ENCODE data around the gene C16orf74.
A peak's percentile ranks its signal among the peaks of the same experiment; 100 is the strongest.

The C16orf74 gene

DNA sequence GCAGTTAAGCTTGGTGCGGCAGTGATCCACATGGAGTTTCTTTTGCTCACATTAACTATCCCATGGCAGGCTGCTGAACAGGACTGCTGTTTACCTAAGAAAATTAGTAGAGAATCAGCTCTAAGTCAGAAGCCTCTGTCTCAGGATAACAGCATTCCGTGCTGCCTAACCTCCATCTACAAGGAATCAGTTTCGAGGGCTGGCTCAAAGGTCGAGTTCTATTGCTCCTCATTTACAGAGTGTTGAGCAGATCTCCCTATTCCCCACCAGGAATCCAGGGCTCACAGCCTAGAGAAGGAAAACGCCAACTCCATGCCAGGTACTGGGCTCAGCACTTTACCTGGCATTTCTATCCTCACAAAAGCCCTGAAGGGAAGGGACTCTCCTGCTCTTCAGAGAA lies 72.1 kb downstream of the C16orf74 start:
- Histone ChIP-seq H3K36me3 (ENCODE audit: control insufficient read depth in 2 of 2, insufficient read depth in 2 of 2, low read length in 2 of 2) (peaks cover 19 to 38% of the 10 kb centered on the region in 2 donors), H3K9ac (ENCODE audit: low read depth in 1 of 2, low read length in 2 of 2) (no peak overlapping the region), H3K9me3 (ENCODE audit: control insufficient read depth in 2 of 2, low read length in 2 of 2) (no peaks in the 10 kb centered on the region), H3K27ac (ENCODE audit: low read depth in 2 of 2, low read length in 2 of 2) (no peak overlapping the region), H3K4me1 (ENCODE audit: control insufficient read depth in 2 of 2, insufficient read depth in 2 of 2, low read length in 2 of 2) (peaks cover 16 to 32% of the 10 kb centered on the region in 2 donors), H3K4me3 (ENCODE audit: low read length in 2 of 2) (no peak overlapping the region), H3K27me3 (ENCODE audit: control insufficient read depth in 2 of 2, insufficient read depth in 2 of 2, low read length in 2 of 2) (no peaks in the 10 kb centered on the region)

DNA sequence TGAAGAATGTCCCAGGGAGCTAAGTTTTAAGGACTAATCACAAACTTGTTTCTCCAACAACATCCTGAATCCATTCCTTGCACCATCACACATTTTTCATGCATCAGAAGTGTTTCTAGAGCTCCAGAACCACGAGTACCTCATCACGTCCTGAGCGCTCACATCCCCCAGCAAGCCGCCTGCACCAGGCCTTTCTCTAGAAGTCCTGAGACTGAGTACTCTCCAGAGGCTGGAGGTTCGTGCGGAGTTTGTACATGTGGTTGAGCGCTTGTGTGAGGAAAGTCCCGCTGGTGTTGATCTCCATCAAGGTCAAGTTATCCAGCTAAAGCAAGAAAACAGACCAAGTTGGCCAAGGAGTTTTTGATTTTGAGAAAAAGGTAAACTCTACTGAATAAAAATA lies 72.9 kb downstream of the C16orf74 start:
- no peaks in the 10 kb centered on the region for H3K27me3 ChIP-seq (ENCODE audit: control insufficient read depth in 2 of 2, insufficient read depth in 2 of 2, low read length in 2 of 2)
- no peak overlapping the region for H3K27ac ChIP-seq (ENCODE audit: low read depth in 2 of 2, low read length in 2 of 2)
- H3K36me3 ChIP-seq (ENCODE audit: control insufficient read depth in 2 of 2, insufficient read depth in 2 of 2, low read length in 2 of 2), result peaks cover 21 to 40% of the 10 kb centered on the region in 2 donors
- H3K9ac ChIP-seq (ENCODE audit: low read depth in 1 of 2, low read length in 2 of 2), result no peak overlapping the region
- peaks cover 18 to 37% of the 10 kb centered on the region in 2 donors for H3K4me1 ChIP-seq (ENCODE audit: control insufficient read depth in 2 of 2, insufficient read depth in 2 of 2, low read length in 2 of 2)
- no peaks in the 10 kb centered on the region for H3K9me3 ChIP-seq (ENCODE audit: control insufficient read depth in 2 of 2, low read length in 2 of 2)
- no peak overlapping the region for H3K4me3 ChIP-seq (ENCODE audit: low read length in 2 of 2)

DNA sequence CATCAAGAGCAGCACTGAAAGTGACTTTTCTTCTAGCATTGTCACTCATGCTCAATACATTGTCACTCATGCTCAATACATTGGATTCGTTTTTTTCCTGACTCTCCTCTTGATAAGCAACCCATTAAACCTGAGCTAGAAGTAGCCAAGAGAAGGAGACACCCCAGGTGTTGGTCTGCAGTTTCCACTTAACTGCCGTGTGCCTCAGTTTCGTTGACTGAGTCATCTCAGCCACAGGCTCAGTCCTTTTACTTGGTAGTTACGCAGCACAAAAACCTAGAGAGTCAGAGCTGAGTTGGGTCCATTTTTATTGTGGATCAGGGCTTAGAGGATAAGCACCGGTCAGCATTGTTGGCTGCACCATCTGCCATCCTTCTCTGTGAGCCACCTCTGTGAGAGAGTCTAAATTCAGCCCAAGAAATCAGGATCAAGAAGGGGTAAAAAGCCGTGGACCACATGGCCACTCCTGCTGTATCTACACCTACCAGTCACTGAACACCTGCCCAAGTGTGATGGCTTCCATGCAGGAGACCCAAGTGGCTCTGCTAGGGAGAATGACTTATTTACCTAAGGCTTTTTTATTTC lies 73.4 kb downstream of the C16orf74 start:
- Histone ChIP-seq H3K27ac (ENCODE audit: low read depth in 2 of 2, low read length in 2 of 2) (no peak overlapping the region), H3K4me3 (ENCODE audit: low read length in 2 of 2) (no peak overlapping the region), H3K36me3 (ENCODE audit: control insufficient read depth in 2 of 2, insufficient read depth in 2 of 2, low read length in 2 of 2) (peaks cover 26 to 44% of the 10 kb centered on the region in 2 donors), H3K9ac (ENCODE audit: low read depth in 1 of 2, low read length in 2 of 2) (no peak overlapping the region), H3K27me3 (ENCODE audit: control insufficient read depth in 2 of 2, insufficient read depth in 2 of 2, low read length in 2 of 2) (no peaks in the 10 kb centered on the region), H3K4me1 (ENCODE audit: control insufficient read depth in 2 of 2, insufficient read depth in 2 of 2, low read length in 2 of 2) (peaks cover 18 to 40% of the 10 kb centered on the region in 2 donors), H3K9me3 (ENCODE audit: control insufficient read depth in 2 of 2, low read length in 2 of 2) (no peaks in the 10 kb centered on the region)

DNA sequence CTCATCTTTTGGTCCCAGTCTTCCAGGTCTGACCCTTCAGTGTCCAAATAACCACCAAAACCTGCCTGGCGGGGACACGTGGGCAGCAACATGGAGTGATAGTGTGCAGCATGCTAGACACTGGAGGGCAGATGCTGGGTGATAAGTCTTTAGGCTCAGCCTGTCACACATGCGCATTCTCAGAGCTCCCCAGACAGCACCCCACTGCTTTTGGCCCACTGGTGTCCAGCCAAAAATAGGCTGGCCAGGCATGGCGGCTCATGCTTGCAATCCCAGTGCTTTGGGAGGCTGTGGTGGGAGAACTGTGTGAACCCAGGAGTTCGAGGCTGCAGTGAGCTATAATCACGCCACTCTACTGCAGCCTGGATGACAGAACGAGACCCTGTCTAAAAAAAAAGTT lies 74.4 kb downstream of the C16orf74 start:
- no peak overlapping the region for H3K4me3 ChIP-seq (ENCODE audit: low read length in 2 of 2)

DNA sequence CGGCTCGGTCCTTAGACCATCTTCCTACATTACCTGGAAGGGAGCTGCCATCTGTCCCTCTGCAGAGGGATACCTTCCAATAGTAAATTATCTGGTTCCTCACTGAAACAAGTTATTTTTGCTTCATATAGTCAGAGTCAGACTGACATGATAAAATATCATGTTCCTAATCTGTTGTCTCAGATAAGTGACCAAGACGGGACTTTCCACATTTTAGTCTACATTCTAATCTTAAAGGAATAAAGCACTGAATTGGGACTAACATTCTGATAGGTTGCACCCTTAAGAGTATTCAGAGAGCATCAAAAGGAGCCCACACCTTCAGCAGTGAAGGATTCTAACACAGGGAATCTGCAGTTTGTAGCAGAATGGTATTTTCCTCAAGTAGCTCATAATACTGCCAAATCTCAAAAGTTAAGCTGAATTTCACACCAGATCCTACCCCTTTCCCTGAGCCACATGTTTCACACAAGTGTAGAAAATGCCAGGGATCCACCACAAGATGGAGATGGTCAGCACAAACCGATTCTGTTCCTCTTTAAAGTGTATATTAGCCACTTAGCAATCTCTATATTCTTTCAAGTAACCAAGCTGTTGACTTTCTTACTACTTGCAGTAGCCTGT lies 75.5 kb downstream of the C16orf74 start:
- Histone ChIP-seq H3K36me3 (ENCODE audit: control insufficient read depth in 2 of 2, insufficient read depth in 2 of 2, low read length in 2 of 2) (peaks cover 40 to 62% of the 10 kb centered on the region in 2 donors), H3K27ac (ENCODE audit: low read depth in 2 of 2, low read length in 2 of 2) (no peak overlapping the region), H3K4me1 (ENCODE audit: control insufficient read depth in 2 of 2, insufficient read depth in 2 of 2, low read length in 2 of 2) (peaks cover 8 to 29% of the 10 kb centered on the region in 2 donors), H3K4me3 (ENCODE audit: low read length in 2 of 2) (no peak overlapping the region), H3K27me3 (ENCODE audit: control insufficient read depth in 2 of 2, insufficient read depth in 2 of 2, low read length in 2 of 2) (no peaks in the 10 kb centered on the region), H3K9me3 (ENCODE audit: control insufficient read depth in 2 of 2, low read length in 2 of 2) (no peaks in the 10 kb centered on the region), H3K9ac (ENCODE audit: low read depth in 1 of 2, low read length in 2 of 2) (no peak overlapping the region)

More for the DNA sequence above, 74.4 kb downstream of the C16orf74 start:
- peaks cover 32 to 54% of the 10 kb centered on the region in 2 donors for H3K36me3 ChIP-seq (ENCODE audit: control insufficient read depth in 2 of 2, insufficient read depth in 2 of 2, low read length in 2 of 2)
- H3K27me3 ChIP-seq (ENCODE audit: control insufficient read depth in 2 of 2, insufficient read depth in 2 of 2, low read length in 2 of 2), result no peaks in the 10 kb centered on the region
- H3K4me1 ChIP-seq (ENCODE audit: control insufficient read depth in 2 of 2, insufficient read depth in 2 of 2, low read length in 2 of 2), result peaks cover 18 to 40% of the 10 kb centered on the region in 2 donors
- H3K9me3 ChIP-seq (ENCODE audit: control insufficient read depth in 2 of 2, low read length in 2 of 2), result no peaks in the 10 kb centered on the region
- H3K9ac ChIP-seq (ENCODE audit: low read depth in 1 of 2, low read length in 2 of 2), result no peak overlapping the region
- H3K27ac ChIP-seq (ENCODE audit: low read depth in 2 of 2, low read length in 2 of 2), result no peak overlapping the region

DNA sequence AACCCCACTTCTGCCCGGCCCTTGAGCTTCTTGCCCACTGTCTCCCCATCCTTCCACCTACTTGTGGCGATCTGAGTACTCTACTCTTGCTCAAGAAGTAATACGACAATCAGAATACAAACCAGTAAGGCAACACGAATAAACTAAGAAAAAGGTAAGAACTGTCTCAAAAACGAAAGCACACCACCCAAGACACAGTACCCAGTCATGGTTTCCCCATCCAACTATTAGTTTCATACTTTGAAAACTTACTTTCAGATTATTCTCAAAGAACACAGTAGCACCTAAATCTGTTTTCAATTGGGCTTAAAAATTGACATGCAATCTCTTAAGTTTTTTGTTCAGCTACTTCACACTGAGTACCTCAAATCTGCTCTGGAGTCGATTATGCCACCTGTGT lies 76.1 kb downstream of the C16orf74 start:
- H3K27ac ChIP-seq (ENCODE audit: low read depth in 2 of 2, low read length in 2 of 2), result peak overlapping the region in 1 of 2 donors; percentile 10
- no peak overlapping the region for H3K9ac ChIP-seq (ENCODE audit: low read depth in 1 of 2, low read length in 2 of 2)
- H3K36me3 ChIP-seq (ENCODE audit: control insufficient read depth in 2 of 2, insufficient read depth in 2 of 2, low read length in 2 of 2), result peaks cover 43 to 67% of the 10 kb centered on the region in 2 donors
- no peaks in the 10 kb centered on the region for H3K27me3 ChIP-seq (ENCODE audit: control insufficient read depth in 2 of 2, insufficient read depth in 2 of 2, low read length in 2 of 2)
- no peaks in the 10 kb centered on the region for H3K9me3 ChIP-seq (ENCODE audit: control insufficient read depth in 2 of 2, low read length in 2 of 2)
- peaks cover 6 to 24% of the 10 kb centered on the region in 2 donors for H3K4me1 ChIP-seq (ENCODE audit: control insufficient read depth in 2 of 2, insufficient read depth in 2 of 2, low read length in 2 of 2)
- no peak overlapping the region for H3K4me3 ChIP-seq (ENCODE audit: low read length in 2 of 2)

DNA sequence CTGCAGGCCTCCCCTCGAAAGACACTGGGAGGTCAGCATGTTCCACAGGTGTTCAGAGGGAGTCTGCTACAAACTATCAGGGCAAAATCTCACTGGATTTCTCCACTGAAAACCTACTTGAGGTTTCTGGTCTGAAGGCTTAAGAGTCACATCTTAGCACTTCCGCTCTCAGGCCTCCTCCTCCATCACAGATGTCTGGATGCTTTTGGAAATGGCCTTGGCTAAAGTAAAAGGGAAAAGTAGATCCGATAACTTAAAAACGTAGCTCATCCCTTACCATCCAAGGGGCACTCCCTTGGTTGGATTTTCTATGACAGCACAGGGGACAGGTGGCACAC lies 76.5 kb downstream of the C16orf74 start:
- H3K36me3 ChIP-seq (ENCODE audit: control insufficient read depth in 2 of 2, insufficient read depth in 2 of 2, low read length in 2 of 2), result peaks cover 48 to 71% of the 10 kb centered on the region in 2 donors
- H3K4me3 ChIP-seq (ENCODE audit: low read length in 2 of 2), result no peak overlapping the region
- no peaks in the 10 kb centered on the region for H3K27me3 ChIP-seq (ENCODE audit: control insufficient read depth in 2 of 2, insufficient read depth in 2 of 2, low read length in 2 of 2)
- H3K4me1 ChIP-seq (ENCODE audit: control insufficient read depth in 2 of 2, insufficient read depth in 2 of 2, low read length in 2 of 2), result peaks cover 6 to 23% of the 10 kb centered on the region in 2 donors
- H3K9ac ChIP-seq (ENCODE audit: low read depth in 1 of 2, low read length in 2 of 2), result no peak overlapping the region
- H3K27ac ChIP-seq (ENCODE audit: low read depth in 2 of 2, low read length in 2 of 2), result peak overlapping the region in 1 of 2 donors; percentile 10
- H3K9me3 ChIP-seq (ENCODE audit: control insufficient read depth in 2 of 2, low read length in 2 of 2), result no peaks in the 10 kb centered on the region

DNA sequence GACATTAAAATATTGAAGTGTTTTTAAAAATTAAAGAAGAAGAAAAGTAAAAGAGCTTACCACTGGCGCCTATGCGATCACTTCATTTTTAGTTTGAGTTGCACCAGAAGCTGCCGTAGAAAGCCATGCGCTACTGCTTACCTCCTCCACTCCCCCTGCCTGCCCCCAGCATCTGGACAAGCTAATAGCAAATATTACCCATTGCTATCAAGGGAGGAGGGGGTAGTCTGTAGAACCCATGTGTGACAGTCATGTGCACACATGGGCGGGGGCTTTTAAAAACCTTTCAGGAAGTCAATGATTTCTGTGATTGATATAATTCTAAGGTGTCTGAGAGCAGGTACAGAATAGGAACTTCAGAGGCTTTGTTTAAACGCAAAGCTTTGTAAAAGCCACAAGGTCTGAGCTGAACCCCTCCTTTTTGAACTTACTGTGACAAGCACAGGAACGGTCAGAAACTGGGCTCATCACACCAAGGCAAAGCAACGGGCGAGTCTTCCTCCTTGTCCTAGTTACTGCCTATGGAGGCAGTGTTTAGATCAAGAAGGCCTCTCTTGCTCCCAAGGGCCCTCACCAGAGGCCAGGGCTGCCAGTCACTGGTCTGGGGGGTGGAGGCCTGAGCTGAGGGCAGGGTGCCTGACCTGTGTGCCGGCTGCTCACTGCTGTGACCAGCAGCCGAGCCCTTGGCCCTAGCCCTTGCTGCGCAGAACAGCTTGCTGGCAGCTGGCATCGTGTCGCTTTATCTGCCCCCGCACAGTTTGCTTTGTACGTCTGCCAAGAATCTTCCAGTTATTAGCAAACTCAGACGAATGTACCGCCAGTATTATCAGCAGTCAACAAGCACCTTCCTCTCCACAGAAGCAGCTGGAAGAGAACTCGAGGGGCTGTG lies 77.1 kb downstream of the C16orf74 start:
- H3K9ac ChIP-seq (ENCODE audit: low read depth in 1 of 2, low read length in 2 of 2), result peak overlapping the region in 1 of 2 donors; percentile 19
- no peaks in the 10 kb centered on the region for H3K27me3 ChIP-seq (ENCODE audit: control insufficient read depth in 2 of 2, insufficient read depth in 2 of 2, low read length in 2 of 2)
- H3K9me3 ChIP-seq (ENCODE audit: control insufficient read depth in 2 of 2, low read length in 2 of 2), result no peaks in the 10 kb centered on the region
- H3K36me3 ChIP-seq (ENCODE audit: control insufficient read depth in 2 of 2, insufficient read depth in 2 of 2, low read length in 2 of 2), result peaks cover 53 to 76% of the 10 kb centered on the region in 2 donors
- no peak overlapping the region for H3K27ac ChIP-seq (ENCODE audit: low read depth in 2 of 2, low read length in 2 of 2)
- peaks cover 6 to 19% of the 10 kb centered on the region in 2 donors for H3K4me1 ChIP-seq (ENCODE audit: control insufficient read depth in 2 of 2, insufficient read depth in 2 of 2, low read length in 2 of 2)
- no peak overlapping the region for H3K4me3 ChIP-seq (ENCODE audit: low read length in 2 of 2)

DNA sequence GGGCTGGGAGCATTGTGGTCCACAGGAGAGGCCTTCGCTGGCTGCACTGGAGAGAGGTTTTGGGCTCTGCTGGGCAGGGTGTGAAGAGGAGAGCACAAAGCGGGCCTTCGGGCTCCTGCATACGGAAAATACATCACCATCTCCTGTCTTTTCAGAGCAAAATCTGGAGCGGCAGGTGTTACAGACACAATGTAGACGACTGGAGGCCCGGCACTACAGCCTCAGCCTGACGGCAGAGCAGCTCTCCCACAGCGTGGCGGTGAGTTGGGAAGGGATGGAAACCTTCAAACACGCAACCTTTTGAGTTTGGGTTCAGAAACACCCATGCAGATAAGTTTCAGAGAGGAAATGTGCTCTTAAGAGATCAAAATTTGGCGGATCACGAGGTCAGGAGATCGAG lies 80.1 kb downstream of the C16orf74 start:
- H3K27me3 ChIP-seq (ENCODE audit: control insufficient read depth in 2 of 2, insufficient read depth in 2 of 2, low read length in 2 of 2), result no peaks in the 10 kb centered on the region
- peaks cover 77 to 86% of the 10 kb centered on the region in 2 donors for H3K36me3 ChIP-seq (ENCODE audit: control insufficient read depth in 2 of 2, insufficient read depth in 2 of 2, low read length in 2 of 2)
- H3K9me3 ChIP-seq (ENCODE audit: control insufficient read depth in 2 of 2, low read length in 2 of 2), result no peaks in the 10 kb centered on the region

More for the DNA sequence above, 80.1 kb downstream of the C16orf74 start:
- Histone ChIP-seq H3K27ac (ENCODE audit: low read depth in 2 of 2, low read length in 2 of 2) (no peak overlapping the region), H3K9ac (ENCODE audit: low read depth in 1 of 2, low read length in 2 of 2) (no peak overlapping the region), H3K4me3 (ENCODE audit: low read length in 2 of 2) (no peak overlapping the region), H3K4me1 (ENCODE audit: control insufficient read depth in 2 of 2, insufficient read depth in 2 of 2, low read length in 2 of 2) (peaks cover 6 to 13% of the 10 kb centered on the region in 2 donors)

Data from mucosa of rectum (tissue), 2 donors.